Neural progenitor cell (in vitro differentiated cells): Measurements from ENCODE around the gene NT5DC2. TPM values are rescaled to one million over a fixed set of nuclear protein-coding genes. Genes with fewer than 3 reads are reported as not detected.

Experiments used
- DNase-seq: peaks from one replicate; pipeline ENCODE4 v3.0.0-alpha.2; 2016; ENCODE audit warnings: low spot score
- H2AFZ ChIP-seq: fragments of 200-600 bp; sonication (generic); replicated peaks from 2 replicates; pipeline ENCODE4 v1.6.1; 2016; ENCODE audit warnings: antibody characterized with exemption
- H3F3A ChIP-seq: fragments of 200-600 bp; sonication (generic); 2 replicates; pipeline ENCODE4 v1.6.1; 2016; ENCODE audit warnings: antibody characterized with exemption, low read depth
- H3K27ac ChIP-seq: fragments of 200-600 bp; sonication (generic); 2 replicates; pipeline ENCODE4 v1.5.1; 2016; ENCODE audit warnings: mild to moderate bottlenecking
- H3K27me3 ChIP-seq: fragments of 200-600 bp; sonication (generic); 2 replicates; pipeline ENCODE4 v1.6.1; 2016; ENCODE audit warnings: mild to moderate bottlenecking, moderate library complexity
- H3K36me3 ChIP-seq: fragments of 200-600 bp; sonication (generic); 2 replicates; pipeline ENCODE4 v1.5.1; 2016
- H3K4me1 ChIP-seq: fragments of 200-600 bp; sonication (generic); 2 replicates; pipeline ENCODE4 v1.6.1; 2016; ENCODE audit warnings: mixed run types
- H3K4me2 ChIP-seq: fragments of 200-600 bp; sonication (generic); 2 replicates; pipeline ENCODE4 v1.6.1; 2016
- H3K4me3 ChIP-seq: fragments of 200-600 bp; sonication (generic); 2 replicates; pipeline ENCODE4 v1.5.1; 2016
- H3K79me2 ChIP-seq: fragments of 200-600 bp; sonication (generic); 2 replicates; pipeline ENCODE4 v1.6.1; 2016; ENCODE audit warnings: low read depth
- H3K9ac ChIP-seq: fragments of 200-600 bp; sonication (generic); 2 replicates; pipeline ENCODE4 v1.6.1; 2016
- H3K9me3 ChIP-seq: fragments of 200-600 bp; sonication (generic); 2 replicates; pipeline ENCODE4 v1.5.1; 2016; ENCODE audit warnings: low read depth
- H4K20me1 ChIP-seq: fragments of 200-600 bp; sonication (generic); 2 replicates; pipeline ENCODE4 v1.6.1; 2016; ENCODE audit warnings: low read depth
- H3K27ac Mint-ChIP-seq: 3 replicates; pipeline ENCODE4 v1.8.0; 2021; ENCODE audit warnings: mixed read lengths
- H3K27me3 Mint-ChIP-seq: 2 replicates; pipeline ENCODE4 v1.8.0; 2022; ENCODE audit warnings: low read depth, mild to moderate bottlenecking, inconsistent platforms, moderate library complexity, mixed read lengths; ENCODE audit not compliant: insufficient read depth
- H3K36me3 Mint-ChIP-seq: 3 replicates; pipeline ENCODE4 v1.8.0; 2021; ENCODE audit warnings: mixed read lengths
- H3K4me1 Mint-ChIP-seq: 3 replicates; pipeline ENCODE4 v1.8.0; 2021; ENCODE audit warnings: mixed read lengths
- H3K4me3 Mint-ChIP-seq: 3 replicates; pipeline ENCODE4 v1.8.0; 2021; ENCODE audit warnings: mild to moderate bottlenecking, moderate library complexity, mixed read lengths
- H3K9me3 Mint-ChIP-seq: 3 replicates; pipeline ENCODE4 v1.8.0; 2020; ENCODE audit warnings: mixed read lengths
- EZH2 ChIP-seq: fragments of 200-600 bp; sonication (generic); IDR thresholded peaks from 2 replicates; pipeline ENCODE4 v1.6.1; 2017; ENCODE audit warnings: antibody characterized with exemption, mild to moderate bottlenecking, moderate library complexity
- EZH2phosphoT487 ChIP-seq: fragments of 200-600 bp; sonication (generic); IDR thresholded peaks from 2 replicates; pipeline ENCODE4 v1.6.1; 2017; ENCODE audit warnings: antibody characterized with exemption
- total RNA-seq: library from RNA; depleted of rRNA; stranded (reverse); fragments of >200 nt; gene quantifications from 2 replicates; pipeline ENCODE4 v1.2.3, GENCODE V29; 2015; ENCODE audit warnings: low replicate concordance
- TF ChIP-seq, protein P1 (sequence below): fragments of 200-600 bp; sonication (generic); IDR thresholded peaks from 2 replicates; pipeline ENCODE4 v1.5.1; 2017; ENCODE audit warnings: antibody characterized with exemption, mild to moderate bottlenecking

The NT5DC2 gene
- total RNA-seq, 1 donor from 2014 or later, result 210 TPM

DNA sequence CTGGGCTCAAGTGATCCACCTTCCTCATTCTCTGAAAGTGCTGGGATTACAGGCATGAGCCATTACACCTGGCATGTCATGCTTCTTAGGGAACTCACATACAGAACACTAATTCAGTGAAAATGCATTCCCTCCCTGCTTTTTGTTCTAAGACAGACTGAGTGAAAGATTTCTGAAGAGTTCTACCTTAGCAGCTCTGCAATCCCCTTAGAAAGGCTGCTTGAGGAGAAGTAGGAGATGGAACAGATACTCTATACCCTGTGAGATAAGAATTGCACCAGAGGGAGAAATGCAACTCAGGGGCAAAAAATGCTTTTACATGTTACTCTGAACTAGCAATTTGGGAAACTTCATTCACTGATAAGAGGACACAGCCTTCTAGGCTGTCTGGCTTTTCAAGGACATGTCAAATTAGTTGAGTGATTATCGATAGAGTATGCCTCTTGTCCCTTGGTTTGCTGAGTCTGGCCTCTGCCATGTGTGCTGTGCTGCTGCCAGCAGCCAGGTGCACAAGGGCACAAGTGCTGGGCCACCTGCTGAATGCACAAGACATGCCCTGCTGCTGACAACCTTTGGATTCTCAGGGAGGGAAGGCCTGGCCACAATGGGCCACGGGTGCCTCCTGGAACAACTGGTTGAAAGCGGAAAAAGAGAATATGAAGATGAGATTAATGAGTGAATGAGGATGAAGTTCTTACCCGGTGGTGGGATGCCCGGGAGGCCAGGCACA is 20.5 kb upstream of the NT5DC2 start:
- no peaks in the 10 kb centered on the region for H3K27me3 ChIP-seq
- H3K9ac ChIP-seq, result no peak overlapping the region
- H3K27me3 Mint-ChIP-seq, result no peaks in the 10 kb centered on the region
- no peak for DNase-seq
- H3K9me3 ChIP-seq, result no peaks in the 10 kb centered on the region
- H3K4me3 Mint-ChIP-seq, result no peak overlapping the region
- no peaks in the 10 kb centered on the region for H3K36me3 ChIP-seq
- no peak overlapping the region for H3K27ac ChIP-seq
- H3K4me3 ChIP-seq, result no peak overlapping the region
- peaks cover 4% of the 10 kb centered on the region for H3F3A ChIP-seq
- H3K27ac Mint-ChIP-seq, result no peak overlapping the region
- no peak overlapping the region for H2AFZ ChIP-seq
- H4K20me1 ChIP-seq, result peaks cover 5% of the 10 kb centered on the region
- H3K4me1 ChIP-seq, result no peaks in the 10 kb centered on the region
- H3K9me3 Mint-ChIP-seq, result no peaks in the 10 kb centered on the region
- H3K4me1 Mint-ChIP-seq, result peaks cover 4% of the 10 kb centered on the region
- H3K36me3 Mint-ChIP-seq, result peaks cover 20% of the 10 kb centered on the region
- no peak for TF ChIP-seq EZH2
- no peak for TF ChIP-seq EZH2phosphoT487
- TF ChIP-seq, protein P1, sequence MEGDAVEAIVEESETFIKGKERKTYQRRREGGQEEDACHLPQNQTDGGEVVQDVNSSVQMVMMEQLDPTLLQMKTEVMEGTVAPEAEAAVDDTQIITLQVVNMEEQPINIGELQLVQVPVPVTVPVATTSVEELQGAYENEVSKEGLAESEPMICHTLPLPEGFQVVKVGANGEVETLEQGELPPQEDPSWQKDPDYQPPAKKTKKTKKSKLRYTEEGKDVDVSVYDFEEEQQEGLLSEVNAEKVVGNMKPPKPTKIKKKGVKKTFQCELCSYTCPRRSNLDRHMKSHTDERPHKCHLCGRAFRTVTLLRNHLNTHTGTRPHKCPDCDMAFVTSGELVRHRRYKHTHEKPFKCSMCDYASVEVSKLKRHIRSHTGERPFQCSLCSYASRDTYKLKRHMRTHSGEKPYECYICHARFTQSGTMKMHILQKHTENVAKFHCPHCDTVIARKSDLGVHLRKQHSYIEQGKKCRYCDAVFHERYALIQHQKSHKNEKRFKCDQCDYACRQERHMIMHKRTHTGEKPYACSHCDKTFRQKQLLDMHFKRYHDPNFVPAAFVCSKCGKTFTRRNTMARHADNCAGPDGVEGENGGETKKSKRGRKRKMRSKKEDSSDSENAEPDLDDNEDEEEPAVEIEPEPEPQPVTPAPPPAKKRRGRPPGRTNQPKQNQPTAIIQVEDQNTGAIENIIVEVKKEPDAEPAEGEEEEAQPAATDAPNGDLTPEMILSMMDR, result no peak
- no peaks in the 10 kb centered on the region for H3K79me2 ChIP-seq
- no peak overlapping the region for H3K4me2 ChIP-seq

DNA sequence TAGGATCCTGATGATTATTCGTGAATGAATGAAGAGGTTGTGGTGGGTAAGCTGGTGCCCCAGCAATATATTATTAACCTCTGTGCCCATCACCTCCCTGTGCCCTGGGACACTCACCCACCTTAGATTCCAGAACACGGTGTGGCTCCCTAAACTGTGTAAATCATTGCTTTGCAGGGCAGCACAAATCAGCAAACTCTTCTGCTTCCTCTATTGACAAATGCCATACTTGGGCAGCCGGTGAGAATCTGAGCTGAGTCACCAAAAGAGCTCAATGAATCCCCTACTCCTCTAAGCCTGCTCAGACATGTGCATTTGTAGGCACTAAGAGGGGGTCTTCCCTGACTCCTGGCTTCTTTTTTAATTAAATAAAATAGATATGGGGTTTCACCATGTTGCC is 18.4 kb upstream of the NT5DC2 start:
- Histone ChIP-seq H3F3A (peaks cover 15% of the 10 kb centered on the region), H3K4me3 (no peak overlapping the region), H3K9ac (no peak overlapping the region), H2AFZ (no peak overlapping the region), H3K9me3 (no peaks in the 10 kb centered on the region), H3K4me2 (no peak overlapping the region), H3K27ac (no peak overlapping the region), H3K27me3 (no peaks in the 10 kb centered on the region), H3K36me3 (peaks cover 3% of the 10 kb centered on the region), H4K20me1 (peaks cover 5% of the 10 kb centered on the region), H3K4me1 (no peaks in the 10 kb centered on the region), H3K79me2 (no peaks in the 10 kb centered on the region)
- TF ChIP-seq EZH2phosphoT487 (no peak), EZH2 (no peak)
- TF ChIP-seq, protein P1, result no peak
- Mint-ChIP-seq H3K4me3 (no peak overlapping the region), H3K27ac (no peak overlapping the region), H3K9me3 (no peaks in the 10 kb centered on the region), H3K27me3 (no peaks in the 10 kb centered on the region), H3K4me1 (no peaks in the 10 kb centered on the region), H3K36me3 (peaks cover 17% of the 10 kb centered on the region)
- no peak for DNase-seq

DNA sequence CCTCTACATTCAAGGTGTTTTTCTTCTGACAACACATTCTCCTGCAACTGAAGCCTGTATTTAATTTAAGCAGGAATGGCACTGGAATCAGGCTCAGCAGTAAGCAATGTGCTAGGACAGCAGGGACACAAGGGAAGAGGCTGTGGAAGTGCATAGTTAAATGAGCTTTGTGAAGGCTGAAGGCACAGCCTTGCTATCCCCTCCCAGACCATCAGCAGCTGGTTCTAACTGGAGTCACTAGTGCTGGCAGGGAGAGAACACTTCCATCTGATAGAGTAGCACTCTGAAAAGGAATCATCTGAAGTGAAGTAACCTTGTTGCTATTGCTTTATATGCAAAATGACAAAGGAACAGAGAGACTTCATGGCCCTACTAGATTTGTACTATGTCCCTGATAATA is 17.5 kb upstream of the NT5DC2 start:
- H3K36me3 Mint-ChIP-seq, result peaks cover 19% of the 10 kb centered on the region
- Histone ChIP-seq H3K79me2 (no peaks in the 10 kb centered on the region), H3K27ac (no peak overlapping the region), H3K4me1 (no peaks in the 10 kb centered on the region), H4K20me1 (no peaks in the 10 kb centered on the region), H3K4me3 (no peak overlapping the region), H3K27me3 (no peaks in the 10 kb centered on the region), H3K9ac (no peak overlapping the region), H2AFZ (no peak overlapping the region), H3F3A (peaks cover 18% of the 10 kb centered on the region), H3K4me2 (no peak overlapping the region), H3K9me3 (no peaks in the 10 kb centered on the region), H3K36me3 (peaks cover 13% of the 10 kb centered on the region)
- no peak overlapping the region for H3K27ac Mint-ChIP-seq
- no peak for DNase-seq
- H3K4me3 Mint-ChIP-seq, result no peak overlapping the region
- H3K27me3 Mint-ChIP-seq, result no peaks in the 10 kb centered on the region
- no peaks in the 10 kb centered on the region for H3K4me1 Mint-ChIP-seq
- TF ChIP-seq, protein P1, result no peak
- no peak for TF ChIP-seq EZH2phosphoT487
- TF ChIP-seq EZH2, result no peak
- H3K9me3 Mint-ChIP-seq, result no peaks in the 10 kb centered on the region
